Measurements from ENCODE around the gene AMOTL2.

DNA sequence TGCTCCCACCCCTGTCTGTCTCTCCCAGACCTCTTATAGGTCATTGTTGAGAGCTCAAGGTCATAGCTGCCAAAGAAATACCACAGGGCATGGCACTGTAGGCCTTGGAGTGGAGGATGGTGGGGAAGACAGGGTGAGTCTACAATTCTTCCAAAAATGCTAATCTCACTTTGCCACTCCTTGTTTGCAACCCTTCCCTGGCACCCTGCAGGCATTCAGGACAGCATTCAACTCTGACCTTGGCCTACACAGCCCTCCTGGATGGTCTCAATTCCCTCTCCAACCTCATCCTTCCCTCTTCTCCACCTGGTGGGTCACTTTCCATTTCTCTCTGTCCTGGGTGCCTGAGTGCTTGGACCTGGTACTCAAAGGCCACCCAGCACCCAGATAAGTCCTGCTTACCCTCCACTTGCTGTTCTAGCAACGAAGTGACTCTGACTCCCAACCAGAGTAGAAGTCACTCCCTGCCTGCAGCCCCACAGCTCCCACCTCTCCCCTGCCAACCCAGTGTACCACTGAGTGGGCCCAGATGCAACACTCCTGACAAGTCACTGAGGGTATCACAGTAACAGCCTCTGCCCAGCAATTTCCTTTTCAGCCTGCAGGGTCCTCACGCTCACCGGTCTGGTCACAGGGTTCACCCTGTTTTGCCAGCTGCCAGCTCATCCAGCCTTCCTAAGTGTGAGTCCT is 36.6 kb downstream of the AMOTL2 start:
- TF ChIP-seq EZH2 (IDR thresholded peaks at IDR 0.05; ENCODE audit: borderline replicate concordance, low read depth, low read length, poor library complexity, severe bottlenecking) = no peak
- TF ChIP-seq, protein P1, sequence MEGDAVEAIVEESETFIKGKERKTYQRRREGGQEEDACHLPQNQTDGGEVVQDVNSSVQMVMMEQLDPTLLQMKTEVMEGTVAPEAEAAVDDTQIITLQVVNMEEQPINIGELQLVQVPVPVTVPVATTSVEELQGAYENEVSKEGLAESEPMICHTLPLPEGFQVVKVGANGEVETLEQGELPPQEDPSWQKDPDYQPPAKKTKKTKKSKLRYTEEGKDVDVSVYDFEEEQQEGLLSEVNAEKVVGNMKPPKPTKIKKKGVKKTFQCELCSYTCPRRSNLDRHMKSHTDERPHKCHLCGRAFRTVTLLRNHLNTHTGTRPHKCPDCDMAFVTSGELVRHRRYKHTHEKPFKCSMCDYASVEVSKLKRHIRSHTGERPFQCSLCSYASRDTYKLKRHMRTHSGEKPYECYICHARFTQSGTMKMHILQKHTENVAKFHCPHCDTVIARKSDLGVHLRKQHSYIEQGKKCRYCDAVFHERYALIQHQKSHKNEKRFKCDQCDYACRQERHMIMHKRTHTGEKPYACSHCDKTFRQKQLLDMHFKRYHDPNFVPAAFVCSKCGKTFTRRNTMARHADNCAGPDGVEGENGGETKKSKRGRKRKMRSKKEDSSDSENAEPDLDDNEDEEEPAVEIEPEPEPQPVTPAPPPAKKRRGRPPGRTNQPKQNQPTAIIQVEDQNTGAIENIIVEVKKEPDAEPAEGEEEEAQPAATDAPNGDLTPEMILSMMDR (conservative IDR thresholded peaks at IDR 0.05; ENCODE audit: low read depth, low read length) = no peak

All from A673 (cell line).